Esophagus squamous epithelium (tissue), 4 donors: Measurements from ENCODE around the gene AQP6.

Experiments
- CTCF ChIP-seq, 6 experiments: fragments of 450-650 bp in 4 of 6; fragments of 200-600 bp in 2 of 6; sonication (generic) in 2 of 6; IDR thresholded peaks; one replicate each; pipeline ENCODE4 v1.5.1; 2016 to 2019; ENCODE audit warnings: antibody characterized with exemption in 6 of 6, mild to moderate bottlenecking in 4 of 6, moderate library complexity in 4 of 6
- POLR2A ChIP-seq, 4 donors: fragments of 450-650 bp; IDR thresholded peaks; one replicate each; pipeline ENCODE4 v1.6.1; 2017; ENCODE audit warnings: antibody characterized with exemption in 4 of 4, mild to moderate bottlenecking in 4 of 4, moderate library complexity in 3 of 4

- TF ChIP-seq CTCF (IDR thresholded peaks at IDR 0.05), result no peak
- TF ChIP-seq POLR2A (IDR thresholded peaks at IDR 0.05), result no peak
These were observed 25.7 kb downstream of the AQP6 start for GRCh38 chr12:49998453-49998852.
